GM21786 (cell line): ENCODE measurements around the gene CYCS.

Experiments
- ATAC-seq: cut with Tn5 transposase; IDR thresholded peaks from one replicate; pipeline ENCODE4 v1.9.1; 2021; ENCODE audit not compliant: unreplicated experiment

The CYCS gene

GRCh38 chr7:25073451-25073850 lies 51.6 kb downstream of the CYCS start:
- ATAC-seq, result no peak
